ENCODE measurements around the gene ALG8. TPM values are rescaled to one million over a fixed set of nuclear protein-coding genes. Genes with fewer than 3 reads are reported as not detected.

ALG8 gene
- total and polyA plus RNA-seq, 2 of the 8 experiments (the other 6 are each of a cell fraction or from before 2014, with no cell fraction given), result 66.7 to 84.3 TPM

DNA sequence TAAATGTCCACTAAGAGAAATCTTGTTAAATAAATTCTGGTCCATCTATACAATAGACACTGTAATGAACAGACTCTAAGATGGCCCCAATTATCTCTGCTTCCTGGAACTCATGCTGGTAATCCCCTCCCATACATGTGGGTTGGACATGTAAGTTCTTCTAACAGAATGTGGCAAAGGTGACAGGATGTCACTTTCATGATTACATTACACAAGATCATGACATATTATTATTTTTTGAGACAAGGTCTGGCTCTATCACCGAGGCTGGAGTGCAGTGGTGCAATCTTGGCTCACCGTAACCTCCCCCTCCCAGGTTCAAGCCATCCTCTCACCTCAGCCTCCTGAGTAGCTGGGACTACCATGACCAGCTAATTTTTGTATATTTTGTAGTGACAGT is 45.2 kb downstream of the ALG8 start:
- H3K79me1 ChIP-seq (ENCODE audit: low read depth, low read length), result no peaks in the 10 kb centered on the region
- TF ChIP-seq, protein P1, sequence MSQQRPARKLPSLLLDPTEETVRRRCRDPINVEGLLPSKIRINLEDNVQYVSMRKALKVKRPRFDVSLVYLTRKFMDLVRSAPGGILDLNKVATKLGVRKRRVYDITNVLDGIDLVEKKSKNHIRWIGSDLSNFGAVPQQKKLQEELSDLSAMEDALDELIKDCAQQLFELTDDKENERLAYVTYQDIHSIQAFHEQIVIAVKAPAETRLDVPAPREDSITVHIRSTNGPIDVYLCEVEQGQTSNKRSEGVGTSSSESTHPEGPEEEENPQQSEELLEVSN (IDR thresholded peaks at IDR 0.05), result no peak
- no peak for TF ChIP-seq SP1 (IDR thresholded peaks at IDR 0.05; ENCODE audit: low read depth, low read length)
- no peak for TF ChIP-seq EGR1 (IDR thresholded peaks at IDR 0.05; ENCODE audit: borderline replicate concordance, low read depth, low read length)
- no peak overlapping the region for H2BK20ac ChIP-seq (ENCODE audit: low read length)
- H3K4me1 ChIP-seq (replicated peaks in 1 of 4; ENCODE audit: control insufficient read depth in 3 of 4, insufficient read depth in 4 of 4, low read length in 3 of 4), result no peaks in the 10 kb centered on the region
- no peaks in the 10 kb centered on the region for H4K20me1 ChIP-seq (replicated peaks in 1 of 2; ENCODE audit: control insufficient read depth in 1 of 2, insufficient read depth in 2 of 2, low read length in 2 of 2)
- peaks cover 0 to 8% (median 3%) of the 10 kb centered on the region in 4 experiments; a peak in 6 of 8 replicates for H3K36me3 ChIP-seq (ENCODE audit: control insufficient read depth in 2 of 4, insufficient read depth in 4 of 4, low read length in 3 of 4)
- H3K4me3 ChIP-seq (ENCODE audit: extremely low read depth in 1 of 4, insufficient read depth in 2 of 4, low read depth in 3 of 4, low read length in 4 of 4), result no peak overlapping the region
- 100% methylated on average over 2 of the region's 2 CpGs; no CpG with 5 or more reads in 1 of the 2 experiments for WGBS, 2 experiments (ENCODE audit: extremely low coverage in 1 of 2, insufficient coverage in 1 of 2, insufficient read length in 1 of 2, insufficient replicate concordance in 2 of 2, low coverage in 1 of 2, low lambda C conversion rate in 2 of 2, missing lambda C conversion rate in 1 of 2)
- H3K56ac ChIP-seq (replicated peaks; ENCODE audit: insufficient read length, low read depth, low read length), result no peak overlapping the region
- H4K5ac ChIP-seq (ENCODE audit: insufficient read length, low read depth, low read length), result no peak overlapping the region
- H2BK120ac ChIP-seq (replicated peaks; ENCODE audit: low read depth, low read length), result no peak overlapping the region
- H3K4ac ChIP-seq (replicated peaks; ENCODE audit: insufficient read length, low read depth, low read length), result no peak overlapping the region
- no peak overlapping the region for H3K4me2 ChIP-seq (ENCODE audit: insufficient read depth in 1 of 2, low read depth in 2 of 2, low read length in 2 of 2)
- H2BK5ac ChIP-seq (ENCODE audit: low read depth, low read length), result no peak overlapping the region
- no peak overlapping the region for H2BK12ac ChIP-seq (ENCODE audit: low read depth, low read length)
- H3K23me2 ChIP-seq (ENCODE audit: low read depth, low read length), result no peaks in the 10 kb centered on the region
- FAIRE-seq (no peak), DNase-seq (ENCODE audit: low read depth in 1 of 2, low spot score in 2 of 2) (no peak)
- H3K9me3 ChIP-seq (ENCODE audit: insufficient read depth in 2 of 2, low read depth in 1 of 2, low read length in 1 of 2), result no peaks in the 10 kb centered on the region
- H4K91ac ChIP-seq (replicated peaks; ENCODE audit: insufficient read length, low read length), result no peak overlapping the region
- CTCF ChIA-PET (ENCODE audit: partially characterized antibody), result interaction anchor here (1.3 kb wide), 1 partner anchor 10 kb away, joined by 4 read pairs; no protein-coding TSS in a partner anchor
- H3K79me2 ChIP-seq (ENCODE audit: control insufficient read depth in 1 of 2, insufficient read depth in 2 of 2, low read length in 2 of 2), result no peaks in the 10 kb centered on the region
- H2AFZ ChIP-seq (ENCODE audit: low read length), result no peak overlapping the region
- H3K9ac ChIP-seq (replicated peaks in 1 of 4; ENCODE audit: extremely low read depth in 1 of 4, low read depth in 3 of 4, low read length in 3 of 4), result no peak overlapping the region
- H3K18ac ChIP-seq (ENCODE audit: extremely low read depth, low read length), result no peak overlapping the region
- no peak overlapping the region for H2AK5ac ChIP-seq (ENCODE audit: low read depth, low read length)
- no peak overlapping the region for H3K27ac ChIP-seq (ENCODE audit: low read depth, low read length)
- no peak overlapping the region for H3K23ac ChIP-seq (ENCODE audit: insufficient read length)
- POLR2A ChIA-PET (ENCODE audit: partially characterized antibody), result interaction anchor here (0.7 to 2.2 kb wide), 3 partner anchors 9 to 16 kb away, joined by 3 to 7 read pairs (median 5); partner anchors contain the start of gene NDUFC2
- H2BK15ac ChIP-seq (ENCODE audit: low read length), result no peak overlapping the region
- H3K27me3 ChIP-seq (replicated peaks in 1 of 4; ENCODE audit: control insufficient read depth in 3 of 4, extremely low read depth in 1 of 4, insufficient read depth in 3 of 4, low read length in 3 of 4), result no peaks in the 10 kb centered on the region
- H3K14ac ChIP-seq (ENCODE audit: insufficient read length), result no peak overlapping the region
- H4K8ac ChIP-seq (ENCODE audit: extremely low read depth, insufficient read depth, low read length), result no peak overlapping the region
